ENCODE results near the gene CYP3A5. TPM values are rescaled to one million over a fixed set of nuclear protein-coding genes. Genes with fewer than 3 reads are reported as not detected.

Gene CYP3A5
- total and polyA plus RNA-seq, 2 of the 13 experiments (the other 11 are each of a cell fraction or from before 2014, with no cell fraction given), result 5.7 to 9.3 TPM

GRCh38 chr7:99677648-99678045, 2.1 kb downstream of the CYP3A5 start (continued):
- TF ChIP-seq ZNF468 (CRISPR knock-in tag; IDR thresholded peaks at IDR 0.05), result no peak
- TF ChIP-seq XBP1 (CRISPR knock-in tag; IDR thresholded peaks at IDR 0.05), result no peak
- TF ChIP-seq ATM (IDR thresholded peaks at IDR 0.05; ENCODE audit: borderline replicate concordance), result no peak
- TF ChIP-seq ZNF788 (CRISPR knock-in tag; IDR thresholded peaks at IDR 0.05; ENCODE audit: borderline replicate concordance), result peak; percentile 40; the same call in 1 of the 2 replicates
- no peak for TF ChIP-seq ZNF30 (CRISPR knock-in tag; IDR thresholded peaks at IDR 0.05)
- no peak for TF ChIP-seq ZNF639 (CRISPR knock-in tag; conservative IDR thresholded peaks at IDR 0.05)
- TF ChIP-seq PAF1 (CRISPR knock-in tag; IDR thresholded peaks at IDR 0.05), result no peak
- no peak for TF ChIP-seq ADNP (CRISPR knock-in tag; IDR thresholded peaks at IDR 0.05)
- TF ChIP-seq SP140L (CRISPR knock-in tag; IDR thresholded peaks at IDR 0.05; ENCODE audit: borderline replicate concordance), result no peak
- TF ChIP-seq ZBED4 (CRISPR knock-in tag; IDR thresholded peaks at IDR 0.05; ENCODE audit: borderline replicate concordance), result peak; percentile 62; the same call in 1 of the 2 replicates
- TF ChIP-seq ZNF564 (CRISPR knock-in tag; IDR thresholded peaks at IDR 0.05), result no peak
- no peak for TF ChIP-seq ZNF451 (CRISPR knock-in tag; IDR thresholded peaks at IDR 0.05)
- TF ChIP-seq TIGD3 (CRISPR knock-in tag; IDR thresholded peaks at IDR 0.05; ENCODE audit: borderline replicate concordance), result no peak
- no peak for TF ChIP-seq STAT5B (CRISPR knock-in tag; IDR thresholded peaks at IDR 0.05)
- no peak for TF ChIP-seq PHF20 (CRISPR knock-in tag; IDR thresholded peaks at IDR 0.05)
- no peak for TF ChIP-seq ATF4 (CRISPR knock-in tag; IDR thresholded peaks at IDR 0.05)
- TF ChIP-seq BORCS8-MEF2B (CRISPR knock-in tag; IDR thresholded peaks at IDR 0.05), result peak; percentile 69
- no peak for TF ChIP-seq ZNF343 (CRISPR knock-in tag; IDR thresholded peaks at IDR 0.05)
- peak; percentile 56; the same call in 1 of the 2 replicates for TF ChIP-seq IKZF5 (CRISPR knock-in tag; IDR thresholded peaks at IDR 0.05)
- TF ChIP-seq MED8 (CRISPR knock-in tag; IDR thresholded peaks at IDR 0.05; ENCODE audit: insufficient replicate concordance), result peak; percentile 49
- no peak for TF ChIP-seq ELK4 (CRISPR knock-in tag; IDR thresholded peaks at IDR 0.05; ENCODE audit: borderline replicate concordance)

Measured in HepG2 (cell line).